HG03442 (cell line): Measurements from ENCODE around the gene ARID1B.
"Not testable (repeated sequence)": the region's sequence is repeated elsewhere in the genome, so short reads cannot be mapped to it uniquely, and the experiment has no call there.

ENCODE experiments used
- ATAC-seq: cut with Tn5 transposase; IDR thresholded peaks from one replicate; pipeline ENCODE4 v1.9.1; 2021; ENCODE audit warnings: mild to moderate bottlenecking, moderate library complexity; ENCODE audit not compliant: unreplicated experiment

ARID1B gene

GRCh38 chr6:156928972-156929371, 151.8 kb downstream of the ARID1B start:
- ATAC-seq = no peak

GRCh38 chr6:156931283-156931682, 154.1 kb downstream of the ARID1B start:
- no peak for ATAC-seq

DNA sequence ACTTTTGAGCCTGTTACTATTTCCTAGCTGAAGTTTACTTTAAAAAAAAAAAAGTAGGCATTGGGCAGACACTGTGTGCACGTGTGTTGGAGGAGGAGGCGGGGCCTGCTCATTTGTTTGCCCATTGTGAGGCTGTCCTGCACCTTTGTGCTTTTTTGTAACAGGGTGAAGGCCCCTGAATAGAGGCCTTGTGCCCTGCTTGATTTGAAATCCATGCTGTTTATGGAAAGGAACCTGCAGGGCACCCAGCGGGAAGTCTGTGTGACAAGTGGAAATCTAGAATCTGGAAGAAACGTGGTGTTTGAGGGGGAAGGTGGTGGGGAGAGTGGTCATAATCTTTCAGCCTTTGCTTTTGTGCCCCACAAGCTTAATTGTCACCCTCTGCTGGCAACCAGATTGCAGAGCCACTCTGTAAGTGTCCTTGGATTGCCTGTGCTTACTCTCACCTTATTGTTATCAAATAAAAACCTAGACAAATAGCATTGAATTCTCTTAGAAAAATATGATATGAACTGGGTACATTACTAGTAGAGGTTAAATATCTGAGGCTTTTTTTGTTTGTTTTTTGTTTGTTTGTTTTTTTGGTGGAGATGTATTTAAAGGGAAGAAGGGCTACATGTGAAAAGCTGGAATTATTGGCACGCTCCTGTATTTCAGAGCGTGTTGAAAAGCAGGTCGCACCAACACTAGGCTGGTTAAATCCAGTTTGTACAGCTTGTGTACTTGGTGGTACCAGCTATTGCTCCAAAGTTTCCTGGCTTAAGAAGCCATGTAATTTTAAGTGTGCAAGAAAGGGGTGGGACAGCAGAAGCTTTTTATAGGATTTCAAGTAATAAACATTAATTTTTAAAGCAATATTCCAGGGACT, 156.3 kb downstream of the ARID1B start:
- no peak for ATAC-seq

DNA sequence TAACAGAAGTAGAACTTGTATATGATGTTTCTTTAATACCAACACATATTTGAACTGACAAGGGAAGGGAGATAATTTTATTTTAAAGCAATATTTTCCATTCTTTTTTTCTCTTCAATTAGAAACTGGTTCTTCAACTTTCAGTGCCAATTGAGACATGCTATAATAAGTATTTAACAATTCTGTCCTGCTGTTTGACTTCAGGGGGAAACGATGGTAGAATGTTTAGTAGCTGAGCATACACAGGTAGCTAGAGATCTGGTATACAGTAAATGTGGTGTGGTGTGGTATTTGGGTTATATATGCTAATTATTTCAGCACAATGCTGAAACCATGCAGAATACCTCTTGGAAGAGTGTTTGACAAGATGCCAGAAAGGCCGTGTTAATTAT, 156.9 kb downstream of the ARID1B start:
- ATAC-seq = no peak

- ATAC-seq = no peak
Measured at GRCh38 chr6:156935000-156935399, 157.8 kb downstream of the ARID1B start.

- ATAC-seq = no peak
Measured at GRCh38 chr6:156938143-156938542, 161.0 kb downstream of the ARID1B start.

- no peak for ATAC-seq
Measured at GRCh38 chr6:156940221-156940620, 163.0 kb downstream of the ARID1B start.

DNA sequence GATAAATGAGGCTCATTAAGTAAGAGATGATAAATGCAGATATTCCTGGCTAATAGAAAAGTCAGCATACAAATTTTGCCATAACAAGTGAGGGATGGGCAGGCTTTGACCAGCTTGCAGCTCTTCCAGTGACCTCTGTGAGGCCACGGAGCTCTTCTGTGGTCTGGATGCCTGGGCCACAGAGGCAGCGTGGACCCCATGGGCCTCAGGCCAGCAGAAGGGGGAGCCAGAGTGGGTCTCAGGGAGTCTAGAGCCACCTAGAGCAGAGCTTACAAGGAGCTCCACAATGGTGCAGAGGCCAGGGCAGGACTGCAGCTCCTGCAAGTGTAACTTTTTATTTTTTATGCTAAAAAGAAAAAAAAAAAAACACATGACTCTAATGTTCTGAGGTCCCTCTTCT, 165.1 kb downstream of the ARID1B start:
- no peak for ATAC-seq

- no peak for ATAC-seq
Measured at GRCh38 chr6:156943166-156943565, 166.0 kb downstream of the ARID1B start.

DNA sequence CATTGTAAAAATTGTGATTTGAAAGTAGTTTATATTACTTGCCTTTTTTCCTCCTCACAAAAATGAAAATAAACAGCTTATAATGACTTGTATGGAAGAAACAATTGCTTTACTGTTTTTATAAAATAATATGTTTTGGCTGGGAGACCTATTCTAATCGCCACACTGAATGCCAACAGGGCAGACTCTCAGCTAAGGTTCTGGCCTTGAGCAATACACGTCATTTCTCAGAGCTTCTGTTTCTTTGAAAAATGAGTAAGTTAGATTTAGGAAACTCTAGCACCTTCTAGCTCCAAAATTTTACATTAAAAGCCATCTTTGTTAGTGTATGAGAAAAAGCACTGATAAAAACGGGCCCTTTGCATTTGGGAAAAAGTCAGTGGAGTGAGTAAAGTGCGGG, 166.6 kb downstream of the ARID1B start:
- no peak for ATAC-seq

- ATAC-seq = no peak
Measured at GRCh38 chr6:156944412-156944811, 167.2 kb downstream of the ARID1B start.

- ATAC-seq = not testable (repeated sequence)
Measured at GRCh38 chr6:156945789-156946172, 168.6 kb downstream of the ARID1B start.

- ATAC-seq = no peak
Measured at GRCh38 chr6:156946370-156946936, 169.3 kb downstream of the ARID1B start.

GRCh38 chr6:156948277-156948676, 171.1 kb downstream of the ARID1B start:
- no peak for ATAC-seq

DNA sequence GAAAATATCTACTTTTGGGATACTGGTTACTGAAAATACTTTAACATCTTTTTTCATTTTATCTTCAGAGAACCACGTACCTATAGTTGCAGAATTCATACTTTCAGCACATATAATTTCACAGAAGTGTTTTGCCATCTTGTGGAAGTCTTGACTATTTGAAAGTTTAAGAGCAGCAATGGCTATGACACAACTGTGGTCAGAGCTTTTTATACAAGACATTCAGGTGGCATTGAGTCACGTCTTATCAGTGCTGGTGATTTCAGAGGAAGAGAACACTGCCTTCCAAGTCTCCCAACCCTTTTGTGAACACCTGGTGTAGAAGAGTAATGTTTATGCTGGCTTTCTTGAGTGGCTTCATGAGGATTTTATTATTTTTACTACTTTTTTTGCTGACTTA, 171.6 kb downstream of the ARID1B start:
- ATAC-seq = no peak

DNA sequence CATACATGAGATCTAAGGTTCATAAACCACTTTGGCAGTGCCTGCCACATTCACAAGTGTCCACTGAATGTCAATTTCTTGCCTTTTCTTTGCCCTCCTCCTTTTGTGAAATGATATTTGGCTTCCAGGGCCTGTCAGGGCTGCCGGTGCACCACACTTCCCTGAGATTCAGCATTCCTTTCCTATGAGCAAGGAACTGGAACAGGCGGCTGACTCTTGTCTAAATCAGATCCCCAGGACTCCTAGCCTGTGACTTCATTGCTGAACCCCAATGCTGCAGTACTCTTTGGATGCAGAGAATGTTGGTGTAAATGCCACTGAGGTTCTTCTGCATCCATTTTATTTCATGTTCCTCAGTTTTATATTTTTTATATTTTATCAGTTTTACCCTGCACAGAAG, 172.2 kb downstream of the ARID1B start:
- ATAC-seq = no peak

- no peak for ATAC-seq
Measured at GRCh38 chr6:156950084-156950483, 172.9 kb downstream of the ARID1B start.

DNA sequence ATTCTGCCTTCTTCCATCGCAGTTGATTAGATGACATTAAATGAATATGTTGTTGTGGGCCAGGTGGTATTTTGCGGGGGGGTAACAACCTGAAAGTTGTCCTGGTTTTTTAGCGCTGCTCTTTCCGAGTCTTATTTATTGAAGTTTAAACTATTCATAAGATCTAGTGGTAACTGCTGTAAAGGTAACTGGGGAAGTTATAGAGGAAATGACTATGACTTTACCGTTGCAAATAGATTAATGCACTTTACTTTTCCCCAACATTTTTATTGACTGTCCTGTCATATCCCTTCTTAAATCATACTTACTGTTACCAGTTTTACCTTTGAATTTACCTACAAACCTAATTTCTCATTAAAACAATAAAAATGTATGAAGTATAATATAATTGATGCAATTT, 173.4 kb downstream of the ARID1B start:
- no peak for ATAC-seq

DNA sequence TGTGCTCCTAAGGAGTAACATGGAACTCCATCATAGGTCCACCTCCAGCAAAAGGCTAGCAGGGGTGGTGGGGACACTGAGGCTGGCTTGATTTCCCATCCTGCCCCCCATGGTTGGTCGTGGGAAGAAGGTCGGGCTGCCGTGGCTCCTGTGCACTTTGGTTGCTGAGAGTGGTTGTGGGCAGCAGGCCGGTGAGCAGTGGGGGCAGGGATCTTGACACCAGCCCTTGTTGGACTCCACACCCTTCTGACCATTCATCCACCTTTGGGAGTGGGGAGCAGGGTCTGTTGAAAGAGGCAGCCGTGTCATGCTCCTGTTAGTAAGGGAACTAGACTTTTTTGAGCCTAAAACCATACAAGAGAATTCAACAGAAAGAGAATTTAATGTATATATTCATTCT, 175.2 kb downstream of the ARID1B start:
- no peak for ATAC-seq

GRCh38 chr6:156953127-156953478, 175.9 kb downstream of the ARID1B start:
- no peak for ATAC-seq

- ATAC-seq = no peak
Measured at GRCh38 chr6:156953479-156954146, 176.4 kb downstream of the ARID1B start.

DNA sequence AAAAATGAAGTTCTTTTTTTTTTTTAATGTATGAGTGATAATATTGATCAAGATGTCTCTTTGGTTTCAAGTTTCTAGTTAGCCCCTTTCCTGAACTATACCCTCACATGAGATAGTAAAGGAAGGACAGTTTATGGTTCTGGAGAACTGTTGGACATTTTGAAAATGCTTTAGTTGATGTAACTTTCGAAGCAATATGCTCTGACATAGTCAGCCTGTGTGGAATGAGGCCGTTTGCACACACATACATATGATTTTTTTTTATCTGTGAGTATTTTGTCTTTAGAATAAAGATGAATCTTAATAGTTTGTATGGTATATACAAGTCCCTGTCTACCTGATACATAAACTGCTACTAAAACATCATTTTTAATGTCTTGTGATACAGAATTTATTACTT, 177.0 kb downstream of the ARID1B start:
- ATAC-seq = no peak
